ENCODE data around the gene PRMT2. TPM values are rescaled to one million over a fixed set of nuclear protein-coding genes. Genes with fewer than 3 reads are reported as not detected.
"Not testable (repeated sequence)": the region's sequence is repeated elsewhere in the genome, so short reads cannot be mapped to it uniquely, and the experiment has no call there.

Gene PRMT2
- total and polyA plus RNA-seq, 2 experiments from 2014 or later, result 51.9 to 56.9 TPM

DNA sequence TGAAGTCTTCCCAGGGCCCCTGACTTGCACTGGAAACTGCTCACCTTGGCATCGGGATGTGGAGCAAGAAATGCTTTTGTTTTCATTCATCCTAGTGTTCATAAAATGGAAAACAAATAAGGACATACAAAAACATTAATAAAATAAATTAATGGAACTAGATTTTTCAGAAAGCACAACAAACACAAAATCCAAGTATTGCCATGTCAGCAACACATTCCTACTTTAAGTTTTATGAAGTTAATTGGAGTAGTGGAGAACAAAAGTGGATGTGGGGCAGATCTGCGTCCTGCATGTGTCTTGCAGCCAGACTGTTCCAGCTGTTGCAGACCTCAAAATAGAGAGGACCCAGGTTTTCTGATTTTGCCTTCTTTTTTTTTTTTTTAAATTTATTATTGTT is 32.9 kb downstream of the PRMT2 start (continued):
- TF ChIP-seq, protein P1, sequence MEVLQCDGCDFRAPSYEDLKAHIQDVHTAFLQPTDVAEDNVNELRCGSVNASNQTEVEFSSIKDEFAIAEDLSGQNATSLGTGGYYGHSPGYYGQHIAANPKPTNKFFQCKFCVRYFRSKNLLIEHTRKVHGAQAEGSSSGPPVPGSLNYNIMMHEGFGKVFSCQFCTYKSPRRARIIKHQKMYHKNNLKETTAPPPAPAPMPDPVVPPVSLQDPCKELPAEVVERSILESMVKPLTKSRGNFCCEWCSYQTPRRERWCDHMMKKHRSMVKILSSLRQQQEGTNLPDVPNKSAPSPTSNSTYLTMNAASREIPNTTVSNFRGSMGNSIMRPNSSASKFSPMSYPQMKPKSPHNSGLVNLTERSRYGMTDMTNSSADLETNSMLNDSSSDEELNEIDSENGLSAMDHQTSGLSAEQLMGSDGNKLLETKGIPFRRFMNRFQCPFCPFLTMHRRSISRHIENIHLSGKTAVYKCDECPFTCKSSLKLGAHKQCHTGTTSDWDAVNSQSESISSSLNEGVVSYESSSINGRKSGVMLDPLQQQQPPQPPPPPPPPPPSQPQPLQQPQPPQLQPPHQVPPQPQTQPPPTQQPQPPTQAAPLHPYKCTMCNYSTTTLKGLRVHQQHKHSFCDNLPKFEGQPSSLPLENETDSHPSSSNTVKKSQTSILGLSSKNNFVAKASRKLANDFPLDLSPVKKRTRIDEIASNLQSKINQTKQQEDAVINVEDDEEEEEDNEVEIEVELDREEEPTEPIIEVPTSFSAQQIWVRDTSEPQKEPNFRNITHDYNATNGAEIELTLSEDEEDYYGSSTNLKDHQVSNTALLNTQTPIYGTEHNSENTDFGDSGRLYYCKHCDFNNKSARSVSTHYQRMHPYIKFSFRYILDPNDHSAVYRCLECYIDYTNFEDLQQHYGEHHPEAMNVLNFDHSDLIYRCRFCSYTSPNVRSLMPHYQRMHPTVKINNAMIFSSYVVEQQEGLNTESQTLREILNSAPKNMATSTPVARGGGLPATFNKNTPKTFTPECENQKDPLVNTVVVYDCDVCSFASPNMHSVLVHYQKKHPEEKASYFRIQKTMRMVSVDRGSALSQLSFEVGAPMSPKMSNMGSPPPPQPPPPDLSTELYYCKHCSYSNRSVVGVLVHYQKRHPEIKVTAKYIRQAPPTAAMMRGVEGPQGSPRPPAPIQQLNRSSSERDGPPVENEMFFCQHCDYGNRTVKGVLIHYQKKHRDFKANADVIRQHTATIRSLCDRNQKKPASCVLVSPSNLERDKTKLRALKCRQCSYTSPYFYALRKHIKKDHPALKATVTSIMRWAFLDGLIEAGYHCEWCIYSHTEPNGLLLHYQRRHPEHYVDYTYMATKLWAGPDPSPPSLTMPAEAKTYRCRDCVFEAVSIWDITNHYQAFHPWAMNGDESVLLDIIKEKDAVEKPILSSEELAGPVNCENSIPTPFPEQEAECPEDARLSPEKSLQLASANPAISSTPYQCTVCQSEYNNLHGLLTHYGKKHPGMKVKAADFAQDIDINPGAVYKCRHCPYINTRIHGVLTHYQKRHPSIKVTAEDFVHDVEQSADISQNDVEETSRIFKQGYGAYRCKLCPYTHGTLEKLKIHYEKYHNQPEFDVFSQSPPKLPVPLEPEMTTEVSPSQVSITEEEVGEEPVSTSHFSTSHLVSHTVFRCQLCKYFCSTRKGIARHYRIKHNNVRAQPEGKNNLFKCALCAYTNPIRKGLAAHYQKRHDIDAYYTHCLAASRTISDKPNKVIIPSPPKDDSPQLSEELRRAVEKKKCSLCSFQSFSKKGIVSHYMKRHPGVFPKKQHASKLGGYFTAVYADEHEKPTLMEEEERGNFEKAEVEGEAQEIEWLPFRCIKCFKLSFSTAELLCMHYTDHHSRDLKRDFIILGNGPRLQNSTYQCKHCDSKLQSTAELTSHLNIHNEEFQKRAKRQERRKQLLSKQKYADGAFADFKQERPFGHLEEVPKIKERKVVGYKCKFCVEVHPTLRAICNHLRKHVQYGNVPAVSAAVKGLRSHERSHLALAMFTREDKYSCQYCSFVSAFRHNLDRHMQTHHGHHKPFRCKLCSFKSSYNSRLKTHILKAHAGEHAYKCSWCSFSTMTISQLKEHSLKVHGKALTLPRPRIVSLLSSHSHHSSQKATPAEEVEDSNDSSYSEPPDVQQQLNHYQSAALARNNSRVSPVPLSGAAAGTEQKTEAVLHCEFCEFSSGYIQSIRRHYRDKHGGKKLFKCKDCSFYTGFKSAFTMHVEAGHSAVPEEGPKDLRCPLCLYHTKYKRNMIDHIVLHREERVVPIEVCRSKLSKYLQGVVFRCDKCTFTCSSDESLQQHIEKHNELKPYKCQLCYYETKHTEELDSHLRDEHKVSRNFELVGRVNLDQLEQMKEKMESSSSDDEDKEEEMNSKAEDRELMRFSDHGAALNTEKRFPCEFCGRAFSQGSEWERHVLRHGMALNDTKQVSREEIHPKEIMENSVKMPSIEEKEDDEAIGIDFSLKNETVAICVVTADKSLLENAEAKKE (CRISPR knock-in tag; IDR thresholded peaks at IDR 0.05), result no peak
- TF ChIP-seq CREB1 (CRISPR knock-in tag; IDR thresholded peaks at IDR 0.05; ENCODE audit: low read depth), result no peak

DNA sequence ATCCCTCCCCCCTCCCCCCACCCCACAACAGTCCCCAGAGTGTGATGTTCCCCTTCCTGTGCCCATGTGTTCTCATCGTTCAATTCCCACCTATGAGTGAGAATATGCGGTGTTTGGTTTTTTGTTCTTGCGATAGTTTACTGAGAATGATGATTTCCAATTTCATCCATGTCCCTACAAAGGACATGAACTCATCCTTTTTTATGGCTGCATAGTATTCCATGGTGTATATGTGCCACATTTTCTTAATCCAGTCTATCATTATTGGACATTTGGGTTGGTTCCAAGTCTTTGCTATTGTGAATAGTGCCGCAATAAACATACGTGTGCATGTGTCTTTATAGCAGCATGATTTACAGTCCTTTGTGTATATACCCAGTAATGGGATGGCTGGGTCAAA is 33.4 kb downstream of the PRMT2 start:
- not testable (repeated sequence) for H3K9me2 ChIP-seq (ENCODE audit: insufficient read depth); H2AFZ ChIP-seq; H3K9me3 Mint-ChIP-seq; H3K4me3 ChIP-seq; DNase-seq (ENCODE audit: low spot score); H3K4me1 Mint-ChIP-seq; H4K20me1 ChIP-seq (replicated peaks; ENCODE audit: insufficient read depth); H3K4me2 ChIP-seq; H3K27ac Mint-ChIP-seq; H3F3A ChIP-seq (replicated peaks; ENCODE audit: low read depth); H3K79me2 ChIP-seq (replicated peaks; ENCODE audit: insufficient read depth); ATAC-seq; H3K36me3 ChIP-seq (ENCODE audit: insufficient read depth); H3K27ac ChIP-seq (ENCODE audit: low read depth); H3K4me3 Mint-ChIP-seq; H3K36me3 Mint-ChIP-seq (ENCODE audit: low read depth)
- H3K4me1 ChIP-seq (ENCODE audit: insufficient read depth), result peaks cover 12% of the 10 kb centered on the region; the same call in 1 of the 2 replicates
- peaks cover 14% of the 10 kb centered on the region; the same call in 1 of the 2 replicates for H3K27me3 ChIP-seq (ENCODE audit: insufficient read depth)
- peaks cover 20% of the 10 kb centered on the region for H3K27me3 Mint-ChIP-seq (ENCODE audit: insufficient read depth, low read depth, poor library complexity)

DNA sequence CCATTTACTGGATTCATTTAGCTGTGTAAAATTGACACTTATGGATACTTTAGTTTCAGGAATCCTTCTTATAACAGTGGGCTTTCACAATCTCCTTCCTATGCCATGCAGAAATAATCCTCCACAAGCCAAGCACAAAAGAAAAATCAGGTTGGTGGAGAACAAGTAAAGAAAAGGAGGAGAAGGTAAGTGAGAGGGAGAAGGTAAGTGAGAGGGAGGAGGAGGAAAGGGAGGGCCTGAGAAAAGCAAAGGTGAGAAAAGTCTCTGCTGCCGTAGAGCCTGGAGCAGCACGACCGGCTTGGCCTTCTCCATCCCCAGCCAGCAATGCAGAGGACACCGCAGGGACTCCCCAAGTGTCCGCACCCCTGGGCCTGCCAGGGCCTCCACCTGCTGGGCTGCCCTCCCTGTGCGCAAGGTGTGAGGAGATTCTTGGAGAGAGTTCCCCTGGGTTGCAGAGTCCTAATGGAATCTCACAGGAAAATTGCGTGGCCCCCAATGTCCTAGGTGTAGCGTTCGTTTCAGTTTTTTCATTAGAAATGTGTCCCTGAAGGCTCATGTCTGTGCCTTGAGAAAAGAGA is 39.0 kb downstream of the PRMT2 start:
- Histone ChIP-seq H3K4me2 (no peak overlapping the region), H3K27me3 (ENCODE audit: insufficient read depth) (no peaks in the 10 kb centered on the region), H3K9me2 (ENCODE audit: insufficient read depth) (peaks cover 4% of the 10 kb centered on the region; the same call in 1 of the 2 replicates), H2AFZ (no peak overlapping the region), H3K27ac (ENCODE audit: low read depth) (no peak overlapping the region), H4K20me1 (replicated peaks; ENCODE audit: insufficient read depth) (no peaks in the 10 kb centered on the region), H3K36me3 (ENCODE audit: insufficient read depth) (no peaks in the 10 kb centered on the region), H3K4me1 (ENCODE audit: insufficient read depth) (peaks cover 8% of the 10 kb centered on the region; the same call in 1 of the 2 replicates), H3F3A (replicated peaks; ENCODE audit: low read depth) (no peaks in the 10 kb centered on the region), H3K4me3 (no peak overlapping the region), H3K79me2 (replicated peaks; ENCODE audit: insufficient read depth) (no peaks in the 10 kb centered on the region)
- Mint-ChIP-seq H3K36me3 (ENCODE audit: low read depth) (no peaks in the 10 kb centered on the region), H3K9me3 (no peaks in the 10 kb centered on the region), H3K4me3 (no peak overlapping the region), H3K4me1 (peaks cover 8% of the 10 kb centered on the region), H3K27me3 (ENCODE audit: insufficient read depth, low read depth, poor library complexity) (peaks cover 2% of the 10 kb centered on the region), H3K27ac (no peak overlapping the region)
- ATAC-seq (no peak), DNase-seq (ENCODE audit: low spot score) (no peak)
- no peak for TF ChIP-seq ZNF331 (CRISPR knock-in tag; IDR thresholded peaks at IDR 0.05; ENCODE audit: low read depth)
- TF ChIP-seq, protein P1 (CRISPR knock-in tag; IDR thresholded peaks at IDR 0.05), result no peak

Measured in GM23338 (cell line).